A549 (cell line): ENCODE data around the gene WNT11. TPM values are rescaled to one million over a fixed set of nuclear protein-coding genes. Genes with fewer than 3 reads are reported as not detected.

Experiments
- ATAC-seq, 2 experiments: fragments of 200-7000 bp in 1 of 2; fragments of >200 bp in 1 of 2; cut with Nextera tagmentation in 1 of 2; cut with Tn5 transposase in 1 of 2; 3 replicates each; pipeline versions ENCODE4 v1.8.0 to v1.9.1; 2018 to 2020; ENCODE audit warnings: mild to moderate bottlenecking in 1 of 2, moderate library complexity in 1 of 2
- CTCF ChIA-PET: fragments of 300-600 bp; sonication (Branson Sonifier 250); formaldehyde crosslinking; extraction: SDS; loops from one replicate; lab custom pipeline; 2021; ENCODE audit warnings: antibody characterized with exemption, inconsistent platforms; lab: Yijun Ruan, JAX
- POLR2A ChIA-PET: fragments of 350-600 bp; formaldehyde crosslinking; extraction: SDS; loops from one replicate; lab custom pipeline; 2021; ENCODE audit warnings: antibody characterized with exemption, inconsistent platforms; lab: Yijun Ruan, JAX
- DNase-seq, 2 experiments: peaks; one replicate each; pipeline versions ENCODE4 v3.0.0 to v3.0.0-alpha.2; 2011 to 2016; ENCODE audit warnings: low read depth in 1 of 2, low spot score in 1 of 2
- FAIRE-seq: peaks from 2 replicates; lab custom pipeline; 2011; peaks lifted over from hg19 to GRCh38; lab: Jason Lieb, UNC
- H3K27ac ChIP-seq, 2 experiments: fragments of >200 bp; sonication (Bioruptor Twin); formaldehyde crosslinking; 3 replicates each; pipeline ENCODE4 v1.5.1; 2016 to 2017
- H3K4me1 ChIP-seq: fragments of >200 bp; sonication (Bioruptor Twin); formaldehyde crosslinking; 3 replicates; pipeline ENCODE4 v1.6.1; 2016
- H3K4me2 ChIP-seq: fragments of >200 bp; sonication (Bioruptor Twin); formaldehyde crosslinking; 3 replicates; pipeline ENCODE4 v1.6.1; 2016
- H3K4me3 ChIP-seq: fragments of >200 bp; sonication (Bioruptor Twin); formaldehyde crosslinking; 3 replicates; pipeline ENCODE4 v1.5.1; 2016
- H3K9me3 ChIP-seq: fragments of >200 bp; sonication (Bioruptor Twin); formaldehyde crosslinking; 3 replicates; pipeline ENCODE4 v1.6.1; 2016
- CEBPB ChIP-seq, 2 experiments: fragments of >200 bp in 1 of 2; sonication (Bioruptor Twin) in 1 of 2; formaldehyde crosslinking in 1 of 2; IDR thresholded peaks; 2 replicates each; pipeline ENCODE4 v1.6.1; 2012 to 2016
- CTCF ChIP-seq: fragments of >200 bp; sonication (Bioruptor Twin); formaldehyde crosslinking; IDR thresholded peaks from 3 replicates; pipeline ENCODE4 v1.5.1; 2016
- EHF ChIP-seq: fragments of 250-450 bp; sonication (Bioruptor Pico); IDR thresholded peaks from 2 replicates; pipeline ENCODE4 v1.5.0; 2020; ENCODE audit warnings: mild to moderate bottlenecking
- EP300 ChIP-seq, 2 experiments: fragments of >200 bp; sonication (Bioruptor Twin); formaldehyde crosslinking; IDR thresholded peaks; 2 replicates in 1 of 2; 3 replicates in 1 of 2; pipeline ENCODE4 v1.6.1; 2016 to 2017
- FOSL2 ChIP-seq, 2 experiments: fragments of 450-650 bp in 1 of 2; fragments of >200 bp in 1 of 2; sonication (Bioruptor Twin) in 1 of 2; formaldehyde crosslinking; IDR thresholded peaks; 2 replicates each; pipeline versions ENCODE4 v1.5.0 to v1.6.1; 2016 to 2020; ENCODE audit warnings: mild to moderate bottlenecking in 1 of 2, moderate library complexity in 1 of 2
- HDAC2 ChIP-seq: fragments of 200-600 bp; sonication (generic); IDR thresholded peaks from 2 replicates; pipeline ENCODE4 v1.6.1; 2016
- HES2 ChIP-seq: fragments of >200 bp; sonication (Bioruptor Twin); formaldehyde crosslinking; IDR thresholded peaks from 2 replicates; pipeline ENCODE4 v1.6.1; 2016
- HEYL ChIP-seq: fragments of 250-450 bp; sonication (Bioruptor Pico); IDR thresholded peaks from 2 replicates; pipeline ENCODE4 v1.8.0; 2021; ENCODE audit warnings: mild to moderate bottlenecking, moderate library complexity
- HOXB5 ChIP-seq: fragments of 250-450 bp; sonication (Bioruptor Pico); IDR thresholded peaks from 2 replicates; pipeline ENCODE4 v1.5.0; 2020; ENCODE audit warnings: mild to moderate bottlenecking, moderate library complexity
- MAX ChIP-seq: IDR thresholded peaks from 2 replicates; pipeline ENCODE4 v1.6.1; 2012
- NFE2L2 ChIP-seq: fragments of 150-350 bp; conservative IDR thresholded peaks from 2 replicates; pipeline ENCODE4 v1.6.1; 2014; ENCODE audit warnings: low read length
- NR3C1 ChIP-seq: fragments of >200 bp; sonication (Bioruptor Twin); formaldehyde crosslinking; IDR thresholded peaks from 3 replicates; pipeline ENCODE4 v1.6.1; 2017
- PBX3 ChIP-seq: IDR thresholded peaks from 2 replicates; pipeline ENCODE4 v1.6.1; 2012
- RAD21 ChIP-seq, 2 experiments: fragments of >200 bp in 1 of 2; sonication (Bioruptor Twin) in 1 of 2; formaldehyde crosslinking in 1 of 2; IDR thresholded peaks in 1 of 2; conservative IDR thresholded peaks in 1 of 2; 2 replicates in 1 of 2; 3 replicates in 1 of 2; pipeline ENCODE4 v1.6.1; 2012 to 2018; ENCODE audit warnings: inconsistent platforms in 1 of 2
- RFX5 ChIP-seq: fragments of 450-650 bp; IDR thresholded peaks from 2 replicates; pipeline ENCODE4 v1.7.1; 2014; ENCODE audit warnings: antibody characterized with exemption, mild to moderate bottlenecking, moderate library complexity
- SREBF2 ChIP-seq: fragments of 450-650 bp; IDR thresholded peaks from 2 replicates; pipeline ENCODE4 v1.6.1; 2014; ENCODE audit warnings: mild to moderate bottlenecking, moderate library complexity
- USF2 ChIP-seq: fragments of 450-650 bp; IDR thresholded peaks from 2 replicates; pipeline ENCODE4 v1.6.1; 2014; ENCODE audit warnings: antibody characterized with exemption
- ZC3H11A ChIP-seq: fragments of 450-650 bp; IDR thresholded peaks from 2 replicates; pipeline ENCODE4 v1.6.1; 2014; ENCODE audit warnings: antibody characterized with exemption, mild to moderate bottlenecking
- ZFP36 ChIP-seq: fragments of 450-650 bp; IDR thresholded peaks from 2 replicates; pipeline ENCODE4 v1.6.1; 2014; ENCODE audit warnings: borderline replicate concordance; ENCODE audit not compliant: partially characterized antibody
- ZNF302 ChIP-seq: fragments of 250-450 bp; sonication (Bioruptor Pico); IDR thresholded peaks from 2 replicates; pipeline ENCODE4 v1.9.0; 2021; ENCODE audit warnings: inconsistent platforms, mild to moderate bottlenecking, moderate library complexity
- WGBS: methylation state at CpG from one replicate; pipeline ENCODE4 v1.1.6; 2017; ENCODE audit errors: missing lambda C conversion rate; 5-methylcytosine and 5-hydroxymethylcytosine counted together
- polyA plus RNA-seq, 4 experiments: library from polyadenylated mRNA; depleted of rRNA in 3 of 4; stranded (reverse); fragments of >200 nt; fragmentation: RNase III in 1 of 4; extraction: RNeasy Plus Mini Kit Qiagen cat#74134 plus additional on column Dnase treatment in 1 of 4; gene quantifications; 2 replicates in 3 of 4; 3 replicates in 1 of 4; pipeline ENCODE4 v1.2.3, GENCODE V29; 2011 to 2017

Gene WNT11
- polyA plus RNA-seq, 2 of the 4 experiments (the other 2 are of a cell fraction), result 0.36 to 0.57 TPM

GRCh38 chr11:76234416-76235232, 28.3 kb upstream of the WNT11 start (continued):
- TF ChIP-seq FOSL2 (IDR thresholded peaks at IDR 0.05) (no peak), FOSL2 (CRISPR knock-in tag; IDR thresholded peaks at IDR 0.05) (no peak), EP300 (IDR thresholded peaks at IDR 0.05) (no peak), ZNF302 (CRISPR knock-in tag) (no peak), HEYL (0 out of 2 replicates have a peak, but pooled peaks have one; percentile 40), HES2 (no peak), CEBPB (IDR thresholded peaks at IDR 0.05) (no peak), RAD21 (conservative IDR thresholded peaks at IDR 0.05 in 1 of 2, IDR thresholded peaks at IDR 0.05 in 1 of 2) (no peak), PBX3 (no peak), NFE2L2 (peak; percentile 58; the same call in 1 of the 2 replicates), MAX (peak; percentile 41), ZC3H11A (no peak), EHF (0 out of 2 replicates have a peak, but pooled peaks have one; percentile 39), HOXB5 (CRISPR knock-in tag) (peak; percentile 58; the same call in 1 of the 2 replicates), NR3C1 (no peak), USF2 (no peak; the same call in 1 of the 2 replicates), ZFP36 (no peak), HDAC2 (no peak)

- peak overlapping the region in 1 of 2 experiments; percentile 83; a peak in 2 of 6 replicates for H3K27ac ChIP-seq
- H3K4me1 ChIP-seq, result peaks cover 10% of the 10 kb centered on the region
- WGBS, result 87% methylated on average over 7 of the region's 8 CpGs
- no peak overlapping the region for H3K4me3 ChIP-seq
- POLR2A ChIA-PET, result interaction anchor here (0.8 to 2.3 kb wide), 3 partner anchors 21 to 31 kb away, joined by 3 to 11 read pairs (median 3); no protein-coding TSS in a partner anchor
- TF ChIP-seq RFX5 (no peak), CTCF (no peak), EHF (no peak), SREBF2 (no peak)
- H3K9me3 ChIP-seq, result no peaks in the 10 kb centered on the region
- H3K4me2 ChIP-seq, result peak overlapping the region; percentile 86
- CTCF ChIA-PET, result interaction anchor here (0.6 to 6.1 kb wide), 6 partner anchors 11 to 338 kb away, joined by 3 to 82 read pairs (median 3); partner anchors contain the start of gene WNT11
- ATAC-seq (no peak), FAIRE-seq (no peak), DNase-seq (no peak)
Observed at GRCh38 chr11:76234021-76234415, 27.7 kb upstream of the WNT11 start.
